ENCODE data around the gene PLA2G4E. TPM values are rescaled to one million over a fixed set of nuclear protein-coding genes. Genes with fewer than 3 reads are reported as not detected.

Gene PLA2G4E
- total RNA-seq, 1 donor from 2014 or later, result 1.5 TPM

GRCh38 chr15:41945221-41945620 lies 75.6 kb downstream of the PLA2G4E start:
- Histone ChIP-seq H3K27me3 (no peaks in the 10 kb centered on the region), H3K4me1 (peaks cover 32% of the 10 kb centered on the region), H3K36me3 (peaks cover 27% of the 10 kb centered on the region), H3K4me3 (no peak overlapping the region), H3K27ac (no peak overlapping the region), H3K9me3 (no peaks in the 10 kb centered on the region)
- TF ChIP-seq, protein P1, sequence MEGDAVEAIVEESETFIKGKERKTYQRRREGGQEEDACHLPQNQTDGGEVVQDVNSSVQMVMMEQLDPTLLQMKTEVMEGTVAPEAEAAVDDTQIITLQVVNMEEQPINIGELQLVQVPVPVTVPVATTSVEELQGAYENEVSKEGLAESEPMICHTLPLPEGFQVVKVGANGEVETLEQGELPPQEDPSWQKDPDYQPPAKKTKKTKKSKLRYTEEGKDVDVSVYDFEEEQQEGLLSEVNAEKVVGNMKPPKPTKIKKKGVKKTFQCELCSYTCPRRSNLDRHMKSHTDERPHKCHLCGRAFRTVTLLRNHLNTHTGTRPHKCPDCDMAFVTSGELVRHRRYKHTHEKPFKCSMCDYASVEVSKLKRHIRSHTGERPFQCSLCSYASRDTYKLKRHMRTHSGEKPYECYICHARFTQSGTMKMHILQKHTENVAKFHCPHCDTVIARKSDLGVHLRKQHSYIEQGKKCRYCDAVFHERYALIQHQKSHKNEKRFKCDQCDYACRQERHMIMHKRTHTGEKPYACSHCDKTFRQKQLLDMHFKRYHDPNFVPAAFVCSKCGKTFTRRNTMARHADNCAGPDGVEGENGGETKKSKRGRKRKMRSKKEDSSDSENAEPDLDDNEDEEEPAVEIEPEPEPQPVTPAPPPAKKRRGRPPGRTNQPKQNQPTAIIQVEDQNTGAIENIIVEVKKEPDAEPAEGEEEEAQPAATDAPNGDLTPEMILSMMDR (IDR thresholded peaks at IDR 0.05), result no peak
- ATAC-seq (no peak), DNase-seq (no peak)
- intact Hi-C loops (cut with DNase I), result no loop called here

GRCh38 chr15:41944313-41944940 lies 76.4 kb downstream of the PLA2G4E start:
- Histone ChIP-seq H3K27me3 (no peaks in the 10 kb centered on the region), H3K4me3 (no peak overlapping the region), H3K9me3 (no peaks in the 10 kb centered on the region), H3K27ac (peak overlapping the region; percentile 55), H3K4me1 (peaks cover 25% of the 10 kb centered on the region), H3K36me3 (peaks cover 35% of the 10 kb centered on the region)
- TF ChIP-seq, protein P1 (IDR thresholded peaks at IDR 0.05), result no peak
- ATAC-seq, result peak; percentile 78
- no peak for DNase-seq
- intact Hi-C loops (cut with DNase I), result no loop called here

GRCh38 chr15:41943543-41944312 lies 77.1 kb downstream of the PLA2G4E start:
- DNase-seq (no peak), ATAC-seq (no peak)
- no peak overlapping the region for H3K4me3 ChIP-seq
- H3K9me3 ChIP-seq, result no peaks in the 10 kb centered on the region
- no peaks in the 10 kb centered on the region for H3K27me3 ChIP-seq
- peaks cover 21% of the 10 kb centered on the region for H3K4me1 ChIP-seq
- H3K27ac ChIP-seq, result peak overlapping the region; percentile 55
- TF ChIP-seq, protein P1 (IDR thresholded peaks at IDR 0.05), result no peak
- intact Hi-C loops (cut with DNase I), result no loop called here
- H3K36me3 ChIP-seq, result peaks cover 32% of the 10 kb centered on the region

- no peaks in the 10 kb centered on the region for H3K27me3 ChIP-seq
- H3K36me3 ChIP-seq, result peaks cover 32% of the 10 kb centered on the region
- TF ChIP-seq, protein P1 (IDR thresholded peaks at IDR 0.05), result no peak
- ATAC-seq (no peak), DNase-seq (no peak)
- intact Hi-C loops (cut with DNase I), result no loop called here
- H3K9me3 ChIP-seq, result no peaks in the 10 kb centered on the region
- no peak overlapping the region for H3K4me3 ChIP-seq
- peaks cover 26% of the 10 kb centered on the region for H3K4me1 ChIP-seq
- no peak overlapping the region for H3K27ac ChIP-seq
These were observed 78.0 kb downstream of the PLA2G4E start for GRCh38 chr15:41942886-41943285.

GRCh38 chr15:41941644-41942415 lies 79.0 kb downstream of the PLA2G4E start:
- Histone ChIP-seq H3K36me3 (peaks cover 32% of the 10 kb centered on the region), H3K4me1 (peaks cover 35% of the 10 kb centered on the region), H3K9me3 (no peaks in the 10 kb centered on the region), H3K27me3 (no peaks in the 10 kb centered on the region), H3K27ac (no peak overlapping the region), H3K4me3 (no peak overlapping the region)
- DNase-seq (no peak), ATAC-seq (no peak)
- TF ChIP-seq, protein P1 (IDR thresholded peaks at IDR 0.05), result no peak
- intact Hi-C loops (cut with DNase I), result no loop called here

All from upper lobe of right lung (tissue), 1 donor.